Neural cell (in vitro differentiated cells): ENCODE results near the gene CYP11A1.

Experiments used
- EP300 ChIP-seq: fragments of 450-650 bp; conservative IDR thresholded peaks from 2 replicates; pipeline ENCODE4 v1.6.1; 2014; ENCODE audit warnings: antibody characterized with exemption, mild to moderate bottlenecking, moderate library complexity; ENCODE audit not compliant: poor library complexity, severe bottlenecking
- EZH2 ChIP-seq: fragments of 200-600, 300-800 bp; shearing (Covaris generic), sonication (generic); IDR thresholded peaks from 2 replicates; pipeline ENCODE4 v1.6.1; 2014; ENCODE audit warnings: antibody characterized with exemption, low read length, borderline replicate concordance, mild to moderate bottlenecking; ENCODE audit not compliant: insufficient read depth, poor library complexity, severe bottlenecking
- POLR2AphosphoS5 ChIP-seq: IDR thresholded peaks from 2 replicates; pipeline ENCODE4 v1.6.1; 2012
- RAD21 ChIP-seq: fragments of 450-650 bp; conservative IDR thresholded peaks from 2 replicates; pipeline ENCODE4 v1.6.1; 2014; ENCODE audit warnings: antibody characterized with exemption, mild to moderate bottlenecking, moderate library complexity
- REST ChIP-seq: IDR thresholded peaks from 2 replicates; pipeline ENCODE4 v1.6.1; 2012; ENCODE audit warnings: borderline replicate concordance
- SMC3 ChIP-seq: fragments of 450-650 bp; conservative IDR thresholded peaks from 2 replicates; pipeline ENCODE4 v1.6.1; 2014; ENCODE audit warnings: antibody characterized with exemption, mild to moderate bottlenecking, moderate library complexity; ENCODE audit not compliant: poor library complexity
- TAF1 ChIP-seq: IDR thresholded peaks from 2 replicates; pipeline ENCODE4 v1.6.1; 2012; ENCODE audit warnings: low read depth
- TF ChIP-seq, protein P1 (sequence below): fragments of 450-650 bp; IDR thresholded peaks from 2 replicates; pipeline ENCODE4 v1.5.1; 2014; ENCODE audit warnings: antibody characterized with exemption, mild to moderate bottlenecking, moderate library complexity; ENCODE audit not compliant: poor library complexity, severe bottlenecking

- TF ChIP-seq, protein P1, sequence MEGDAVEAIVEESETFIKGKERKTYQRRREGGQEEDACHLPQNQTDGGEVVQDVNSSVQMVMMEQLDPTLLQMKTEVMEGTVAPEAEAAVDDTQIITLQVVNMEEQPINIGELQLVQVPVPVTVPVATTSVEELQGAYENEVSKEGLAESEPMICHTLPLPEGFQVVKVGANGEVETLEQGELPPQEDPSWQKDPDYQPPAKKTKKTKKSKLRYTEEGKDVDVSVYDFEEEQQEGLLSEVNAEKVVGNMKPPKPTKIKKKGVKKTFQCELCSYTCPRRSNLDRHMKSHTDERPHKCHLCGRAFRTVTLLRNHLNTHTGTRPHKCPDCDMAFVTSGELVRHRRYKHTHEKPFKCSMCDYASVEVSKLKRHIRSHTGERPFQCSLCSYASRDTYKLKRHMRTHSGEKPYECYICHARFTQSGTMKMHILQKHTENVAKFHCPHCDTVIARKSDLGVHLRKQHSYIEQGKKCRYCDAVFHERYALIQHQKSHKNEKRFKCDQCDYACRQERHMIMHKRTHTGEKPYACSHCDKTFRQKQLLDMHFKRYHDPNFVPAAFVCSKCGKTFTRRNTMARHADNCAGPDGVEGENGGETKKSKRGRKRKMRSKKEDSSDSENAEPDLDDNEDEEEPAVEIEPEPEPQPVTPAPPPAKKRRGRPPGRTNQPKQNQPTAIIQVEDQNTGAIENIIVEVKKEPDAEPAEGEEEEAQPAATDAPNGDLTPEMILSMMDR: no peak
- TF ChIP-seq EP300: no peak
- TF ChIP-seq REST: no peak
- TF ChIP-seq EZH2: no peak
- TF ChIP-seq POLR2AphosphoS5: no peak
- no peak for TF ChIP-seq SMC3
- no peak for TF ChIP-seq RAD21
- no peak for TF ChIP-seq TAF1
Observed at GRCh38 chr15:74403991-74404563, 36.6 kb upstream of the CYP11A1 start.
